Psoas muscle (tissue), 8 donors: ENCODE results near the gene ZNF222. TPM values are rescaled to one million over a fixed set of nuclear protein-coding genes. Genes with fewer than 3 reads are reported as not detected.

Experiments
- ATAC-seq, 4 donors: fragments of 200-7000 bp; cut with Tn5 transposase; one replicate each; pipeline ENCODE4 v1.9.1; 2020; ENCODE audit warnings: moderate library complexity in 3 of 4, mild to moderate bottlenecking in 2 of 4
- DNase-seq, 2 donors: peaks; one replicate each; pipeline ENCODE4 v3.0.0-alpha.2; 2020
- H3K27ac ChIP-seq: fragments of 200-600 bp; one replicate; pipeline ENCODE4 v1.8.0; 2022
- H3K27me3 ChIP-seq, 3 donors: fragments of 200-600 bp in 1 of 3; one replicate each; pipeline versions ENCODE4 v1.6.1 to v1.8.0; 2013 to 2022; ENCODE audit warnings: low read length in 2 of 3, mild to moderate bottlenecking in 2 of 3, moderate library complexity in 1 of 3; ENCODE audit not compliant: insufficient read depth in 3 of 3
- H3K36me3 ChIP-seq, 2 donors: fragments of 200-600 bp in 1 of 2; one replicate each; pipeline versions ENCODE4 v1.6.1 to v1.8.0; 2013 to 2022; ENCODE audit warnings: low read depth in 1 of 2, mild to moderate bottlenecking in 1 of 2, moderate library complexity in 1 of 2; ENCODE audit not compliant: insufficient read depth in 1 of 2
- H3K4me1 ChIP-seq: fragments of 200-600 bp; one replicate; pipeline ENCODE4 v1.8.0; 2022
- H3K4me3 ChIP-seq: fragments of 200-600 bp; one replicate; pipeline ENCODE4 v1.8.0; 2022; ENCODE audit warnings: mild to moderate bottlenecking
- H3K9me3 ChIP-seq: fragments of 200-600 bp; one replicate; pipeline ENCODE4 v1.8.0; 2022
- WGBS, 3 donors: extraction: QIAGEN DNeasy Blood & Tissue Kit; methylation state at CpG; one replicate each; pipeline versions ENCODE4 v1.1.6 to v1.1.7; 2013; 5-methylcytosine and 5-hydroxymethylcytosine counted together
- intact Hi-C, 2 donors: fragments of 100-400 bp; cut with DNase I; formaldehyde crosslinking; loops; one replicate each; pipeline versions ENCODE4 v1.11.0 to v1.14.2; 2022
- polyA plus RNA-seq, 3 donors: library from polyadenylated mRNA; stranded (reverse); fragments of 200-250 nt; gene quantifications; one replicate each; pipeline ENCODE4 v1.2.3, GENCODE V29; 2013
- total RNA-seq, 4 donors: library from RNA; stranded (reverse); fragmentation: NEBNext Ultra II Directional in 2 of 4; extraction: Animal tissue kit (Norgen Biotek cat#: 25700) in 2 of 4; gene quantifications; one replicate each; pipeline versions ENCODE4 v1.2.1 to v1.2.4, GENCODE V29; 2021 to 2023
- TF ChIP-seq, protein P1 (sequence below): fragments of 200-600 bp; IDR thresholded peaks from one replicate; pipeline ENCODE4 v1.8.0; 2022; ENCODE audit warnings: antibody characterized with exemption
- donor health status: healthy with polysubstance abuse.
- donor health status: DM: no; HTN: no; CAD: no; lungs with moderate emphysema.
- donor health status: Bipolar disorder and iron deficiency.
- donor health status: healthy.
- donor health status: DM: yes; HTN: yes; CAD: no.
- donor health status: DM: no; HTN: no; CAD: no.
- donor health status: DM: no; HTN: no; CAD: no.
- donor health status: DM: yes; HTN: yes; CAD: no.

The ZNF222 gene
- total and polyA plus RNA-seq, 7 donors, result 0.47 to 4.0 (median 1.9) TPM

DNA sequence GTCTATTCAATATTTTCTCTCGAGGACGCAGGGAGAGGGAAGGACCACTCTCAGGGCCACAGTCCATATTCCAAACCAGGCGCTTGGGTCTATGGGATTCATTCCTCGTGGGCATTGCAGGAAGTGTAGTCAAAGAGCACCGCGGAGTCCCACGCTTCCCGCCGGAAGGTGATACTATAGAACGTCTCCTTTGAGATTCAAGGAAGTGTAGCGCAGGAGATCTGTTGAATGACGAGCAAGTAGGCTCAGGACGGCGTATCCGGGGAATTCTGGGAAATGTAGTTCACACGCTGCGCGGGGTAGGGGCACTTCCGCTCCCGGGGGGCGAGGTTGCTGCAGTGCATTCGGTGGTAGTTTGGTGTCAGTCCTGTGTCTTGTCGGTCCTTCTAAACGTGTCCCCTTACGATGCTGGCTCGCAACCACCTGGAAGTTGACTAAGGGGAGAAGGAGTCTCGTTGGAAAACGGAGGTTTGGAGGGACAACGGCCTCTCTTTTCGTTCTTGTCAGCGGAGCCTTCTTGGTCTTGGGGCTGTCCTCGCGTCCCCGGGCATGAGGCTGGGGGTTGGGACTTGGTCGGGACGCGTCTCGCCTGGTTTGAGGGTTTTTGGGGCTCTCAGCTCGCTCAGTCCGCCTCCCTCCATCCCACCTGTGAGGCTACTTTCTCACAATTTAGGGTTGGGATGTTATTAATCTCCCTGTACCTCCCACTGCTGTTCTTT lies 46.8 kb downstream of the ZNF222 start, which contains the start of gene ZNF284:
Gene ZNF284 (plus strand): TSS at position 336 of the 719 bp plus-strand sequence. CDS start 4,231 bp downstream, outside the sequence.
- 1% methylated on average over 40 of the region's 40 CpGs for WGBS, 3 donors
- TF ChIP-seq, protein P1, sequence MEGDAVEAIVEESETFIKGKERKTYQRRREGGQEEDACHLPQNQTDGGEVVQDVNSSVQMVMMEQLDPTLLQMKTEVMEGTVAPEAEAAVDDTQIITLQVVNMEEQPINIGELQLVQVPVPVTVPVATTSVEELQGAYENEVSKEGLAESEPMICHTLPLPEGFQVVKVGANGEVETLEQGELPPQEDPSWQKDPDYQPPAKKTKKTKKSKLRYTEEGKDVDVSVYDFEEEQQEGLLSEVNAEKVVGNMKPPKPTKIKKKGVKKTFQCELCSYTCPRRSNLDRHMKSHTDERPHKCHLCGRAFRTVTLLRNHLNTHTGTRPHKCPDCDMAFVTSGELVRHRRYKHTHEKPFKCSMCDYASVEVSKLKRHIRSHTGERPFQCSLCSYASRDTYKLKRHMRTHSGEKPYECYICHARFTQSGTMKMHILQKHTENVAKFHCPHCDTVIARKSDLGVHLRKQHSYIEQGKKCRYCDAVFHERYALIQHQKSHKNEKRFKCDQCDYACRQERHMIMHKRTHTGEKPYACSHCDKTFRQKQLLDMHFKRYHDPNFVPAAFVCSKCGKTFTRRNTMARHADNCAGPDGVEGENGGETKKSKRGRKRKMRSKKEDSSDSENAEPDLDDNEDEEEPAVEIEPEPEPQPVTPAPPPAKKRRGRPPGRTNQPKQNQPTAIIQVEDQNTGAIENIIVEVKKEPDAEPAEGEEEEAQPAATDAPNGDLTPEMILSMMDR, result no peak
- DNase-seq (peak; percentile 85 to 91), ATAC-seq (peak; percentile 99 to 100 (median 100))
- H3K4me3 ChIP-seq, result peak within 1 kb of the TSS; percentile 85
- peaks cover under 1 to 26% of the 10 kb centered on the region in 2 donors for H3K36me3 ChIP-seq
- peaks cover 55% of the 10 kb centered on the region for H3K9me3 ChIP-seq
- H3K4me1 ChIP-seq, result peaks cover 10% of the 10 kb centered on the region
- intact Hi-C loops, result loop anchor here in 1 of 2 donors (2.0 kb wide), 1 partner anchor 23 kb away; the partner anchor contains the start of gene ZNF224
- no peaks in the 10 kb centered on the region for H3K27me3 ChIP-seq
- peak within 1 kb of the TSS; percentile 63 for H3K27ac ChIP-seq

GRCh38 chr19:44072543-44073401 lies 47.6 kb downstream of the ZNF222 start:
- Histone ChIP-seq H3K36me3 (peaks cover 0 to 25% of the 10 kb centered on the region in 2 donors), H3K27me3 (no peaks in the 10 kb centered on the region), H3K4me3 (peak overlapping the region; percentile 85), H3K9me3 (peaks cover 48% of the 10 kb centered on the region), H3K4me1 (peaks cover 10% of the 10 kb centered on the region), H3K27ac (peak overlapping the region; percentile 63)
- ATAC-seq (peak in 1 of 4 donors; percentile 26), DNase-seq (no peak)
- 16 to 18% (median 18%) methylated on average over 18 of the region's 18 CpGs for WGBS, 3 donors
- intact Hi-C loops, result loop anchor here in 1 of 2 donors (2.0 kb wide), 1 partner anchor 22 kb away; the partner anchor contains the start of gene ZNF224
- TF ChIP-seq, protein P1, result no peak

DNA sequence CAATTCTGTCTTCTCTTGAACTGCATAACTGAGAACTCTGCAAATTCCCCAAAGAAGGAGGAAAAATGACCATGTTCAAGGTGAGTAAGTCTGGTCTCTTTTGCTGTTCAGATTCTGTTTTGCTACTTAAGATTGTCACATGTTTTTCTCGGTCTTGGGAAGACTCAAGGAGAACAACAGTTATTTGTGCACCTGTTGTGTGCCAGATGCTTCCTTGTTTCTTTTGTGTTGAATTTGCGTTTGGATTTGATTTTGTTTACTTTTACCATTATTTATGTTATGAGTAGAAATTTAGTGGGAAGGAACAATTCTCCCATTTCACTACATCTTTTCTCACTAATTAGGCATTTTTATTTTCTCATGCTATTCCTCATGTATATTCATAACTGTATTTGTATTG lies 51.1 kb downstream of the ZNF222 start:
- no peak overlapping the region for H3K27ac ChIP-seq
- H3K9me3 ChIP-seq, result peaks cover 14% of the 10 kb centered on the region
- no peak overlapping the region for H3K4me3 ChIP-seq
- DNase-seq (no peak), ATAC-seq (no peak)
- H3K27me3 ChIP-seq, result no peaks in the 10 kb centered on the region
- WGBS, 3 donors, result 65 to 83% (median 80%) methylated on average over 2 of the region's 2 CpGs
- H3K36me3 ChIP-seq, result peaks cover 5 to 53% of the 10 kb centered on the region in 2 donors
- TF ChIP-seq, protein P1, result no peak
- intact Hi-C loops, result no loop called here
- H3K4me1 ChIP-seq, result peaks cover 8% of the 10 kb centered on the region

Other genes with a start within 250 kb of the ZNF222 start
- under 1 TPM; 0.26 to 0.89 (median 0.40) TPM for gene KCNN4, start 244.4 kb upstream of the ZNF222 start, total RNA-seq
- under 1 TPM; 0.09 to 0.43 (median 0.21) TPM for gene KCNN4, start 244.4 kb upstream of the ZNF222 start, polyA plus RNA-seq
- gene LYPD5, start 222.9 kb upstream of the ZNF222 start, total RNA-seq, result under 1 TPM; 0.23 to 0.79 (median 0.58) TPM
- under 1 TPM; 0.22 to 0.27 (median 0.26) TPM for gene LYPD5, start 222.9 kb upstream of the ZNF222 start, polyA plus RNA-seq
- 1 to 10 TPM; 3.1 to 8.7 (median 4.6) TPM for gene ZNF283, start 198.1 kb upstream of the ZNF222 start, total RNA-seq
- gene ZNF283, start 198.1 kb upstream of the ZNF222 start, polyA plus RNA-seq, result 1 to 10 TPM in 2 of 3 donors, under 1 TPM in 1; 0.79 to 7.8 (median 1.0) TPM
- 1 to 10 TPM in 2 of 4 donors, under 1 TPM in 2; 0.67 to 2.2 (median 1.3) TPM for gene ZNF404, start 141.4 kb upstream of the ZNF222 start, total RNA-seq
- gene ZNF404, start 141.4 kb upstream of the ZNF222 start, polyA plus RNA-seq, result 1 to 10 TPM in 1 of 3 donors, under 1 TPM in 2; 0.27 to 3.8 (median 0.76) TPM
- 1 to 10 TPM; 3.5 to 9.5 (median 4.9) TPM for gene ZNF45, start 90.1 kb upstream of the ZNF222 start, total RNA-seq
- 1 to 10 TPM; 2.0 to 7.2 (median 2.3) TPM for gene ZNF45, start 90.1 kb upstream of the ZNF222 start, polyA plus RNA-seq
- gene ZNF221, start 74.2 kb upstream of the ZNF222 start, total RNA-seq, result 1 to 10 TPM in 2 of 4 donors, under 1 TPM in 2; 0.54 to 2.5 (median 1.2) TPM
- under 1 TPM; 0.23 to 0.93 (median 0.75) TPM for gene ZNF221, start 74.2 kb upstream of the ZNF222 start, polyA plus RNA-seq
- 1 to 10 TPM; 1.5 to 4.0 (median 2.5) TPM for gene ZNF155, start 41.2 kb upstream of the ZNF222 start, total RNA-seq
- gene ZNF155, start 41.2 kb upstream of the ZNF222 start, polyA plus RNA-seq, result 1 to 10 TPM; 1.5 to 2.3 (median 1.6) TPM
- gene ZNF230, start 22.4 kb upstream of the ZNF222 start, total RNA-seq, result 1 to 10 TPM in 3 of 4 donors, under 1 TPM in 1; 0.25 to 1.8 (median 1.2) TPM
- gene ZNF230, start 22.4 kb upstream of the ZNF222 start, polyA plus RNA-seq, result 1 to 10 TPM in 1 of 3 donors, under 1 TPM in 2; 0.39 to 1.6 (median 0.55) TPM
- 1 to 10 TPM in 1 of 4 donors, under 1 TPM in 3; 0.19 to 1.5 (median 0.64) TPM for gene ZNF223, start 26.7 kb downstream of the ZNF222 start, total RNA-seq
- gene ZNF223, start 26.7 kb downstream of the ZNF222 start, polyA plus RNA-seq, result 1 to 10 TPM; 1.4 to 2.3 (median 1.6) TPM
- gene ZNF284, start 46.8 kb downstream of the ZNF222 start, total RNA-seq, result 1 to 10 TPM in 2 of 4 donors, under 1 TPM in 2; 0.66 to 1.1 (median 0.91) TPM
- under 1 TPM; 0.32 to 0.82 (median 0.40) TPM for gene ZNF284, start 46.8 kb downstream of the ZNF222 start, polyA plus RNA-seq
- 10 to 100 TPM in 1 of 4 donors, 1 to 10 TPM in 3; 3.6 to 10.2 (median 6.4) TPM for gene ZNF224, start 69.0 kb downstream of the ZNF222 start, total RNA-seq
- 1 to 10 TPM; 3.2 to 6.8 (median 3.3) TPM for gene ZNF224, start 69.0 kb downstream of the ZNF222 start, polyA plus RNA-seq
- 1 to 10 TPM in 3 of 4 donors, under 1 TPM in 1; 0.61 to 2.9 (median 1.4) TPM for gene ZNF225, start 88.0 kb downstream of the ZNF222 start, total RNA-seq
- gene ZNF225, start 88.0 kb downstream of the ZNF222 start, polyA plus RNA-seq, result 1 to 10 TPM in 1 of 3 donors, under 1 TPM in 2; 0.46 to 1.4 (median 0.66) TPM
- gene ZNF234, start 116.2 kb downstream of the ZNF222 start, total RNA-seq, result 1 to 10 TPM; 4.0 to 6.4 (median 4.1) TPM
- 1 to 10 TPM; 1.1 to 6.5 (median 1.6) TPM for gene ZNF234, start 116.2 kb downstream of the ZNF222 start, polyA plus RNA-seq
- gene ZNF226, start 139.7 kb downstream of the ZNF222 start, total RNA-seq, result 1 to 10 TPM; 4.4 to 8.6 (median 7.8) TPM
- 10 to 100 TPM in 1 of 3 donors, 1 to 10 TPM in 2; 2.5 to 12.0 (median 4.2) TPM for gene ZNF226, start 139.7 kb downstream of the ZNF222 start, polyA plus RNA-seq
- 10 to 100 TPM in 2 of 4 donors, 1 to 10 TPM in 2; 5.9 to 10.8 (median 10.1) TPM for gene ZNF227, start 187.2 kb downstream of the ZNF222 start, total RNA-seq
- gene ZNF227, start 187.2 kb downstream of the ZNF222 start, polyA plus RNA-seq, result 10 to 100 TPM in 1 of 3 donors, 1 to 10 TPM in 2; 2.3 to 10.6 (median 2.9) TPM
- 1 to 10 TPM in 2 of 4 donors, under 1 TPM in 2; 0.25 to 4.5 (median 1.1) TPM for gene ZNF233, start 234.5 kb downstream of the ZNF222 start, total RNA-seq
- 1 to 10 TPM in 1 of 3 donors, under 1 TPM in 2; 0.34 to 2.1 (median 0.77) TPM for gene ZNF233, start 234.5 kb downstream of the ZNF222 start, polyA plus RNA-seq